Type B pancreatic cell (in vitro differentiated cells): ENCODE data around the gene TLK1. TPM values are rescaled to one million over a fixed set of nuclear protein-coding genes. Genes with fewer than 3 reads are reported as not detected.

Experiments used
- DNase-seq: peaks from one replicate; pipeline ENCODE4 v3.0.0; 2021; ENCODE audit warnings: mixed read lengths; ENCODE audit not compliant: unreplicated experiment; ENCODE audit errors: extremely low spot score
- H3K27ac Mint-ChIP-seq: 2 replicates; pipeline ENCODE4 v1.8.0; 2021; ENCODE audit warnings: mild to moderate bottlenecking, mixed read lengths
- H3K27me3 Mint-ChIP-seq: 2 replicates; pipeline ENCODE4 v1.8.0; 2021; ENCODE audit warnings: mixed read lengths
- H3K36me3 Mint-ChIP-seq: 2 replicates; pipeline ENCODE4 v1.8.0; 2021; ENCODE audit warnings: mixed read lengths
- H3K4me1 Mint-ChIP-seq: one replicate; pipeline ENCODE4 v1.8.0; 2021; ENCODE audit warnings: mixed read lengths; ENCODE audit not compliant: unreplicated experiment
- H3K4me3 Mint-ChIP-seq: 2 replicates; pipeline ENCODE4 v1.8.0; 2021; ENCODE audit warnings: mild to moderate bottlenecking, mixed read lengths
- H3K9me3 Mint-ChIP-seq: 2 replicates; pipeline ENCODE4 v1.8.0; 2021; ENCODE audit warnings: mixed read lengths
- CTCF ChIP-seq: fragments of 200-600 bp; sonication (generic); conservative IDR thresholded peaks from 2 replicates; pipeline ENCODE4 v1.5.0; 2021; ENCODE audit warnings: antibody characterized with exemption, mild to moderate bottlenecking
- total RNA-seq: library from RNA; stranded (reverse); gene quantifications from 2 replicates; pipeline ENCODE4 v1.2.1, GENCODE V29; 2021; ENCODE audit warnings: low replicate concordance

Gene TLK1
- total RNA-seq, 1 donor from 2014 or later, result 54.2 TPM

GRCh38 chr2:171185941-171186340, 25.2 kb upstream of the TLK1 start:
- Mint-ChIP-seq H3K27ac (no peak overlapping the region), H3K27me3 (no peaks in the 10 kb centered on the region), H3K9me3 (no peaks in the 10 kb centered on the region), H3K36me3 (no peaks in the 10 kb centered on the region), H3K4me1 (peaks cover 4% of the 10 kb centered on the region), H3K4me3 (no peak overlapping the region)
- no peak for TF ChIP-seq CTCF
- no peak for DNase-seq

- Mint-ChIP-seq H3K4me3 (no peak overlapping the region), H3K27me3 (no peaks in the 10 kb centered on the region), H3K4me1 (peaks cover 4% of the 10 kb centered on the region), H3K9me3 (no peaks in the 10 kb centered on the region), H3K27ac (no peak overlapping the region), H3K36me3 (no peaks in the 10 kb centered on the region)
- DNase-seq, result no peak
- no peak for TF ChIP-seq CTCF
Observed at GRCh38 chr2:171185165-171185818, 24.6 kb upstream of the TLK1 start.

GRCh38 chr2:171181064-171182049, 20.7 kb upstream of the TLK1 start:
- no peak for TF ChIP-seq CTCF
- Mint-ChIP-seq H3K27ac (no peak overlapping the region), H3K36me3 (no peaks in the 10 kb centered on the region), H3K4me1 (peaks cover 4% of the 10 kb centered on the region), H3K4me3 (no peak overlapping the region), H3K27me3 (no peaks in the 10 kb centered on the region), H3K9me3 (no peaks in the 10 kb centered on the region)
- DNase-seq, result no peak

GRCh38 chr2:171180229-171180930, 19.7 kb upstream of the TLK1 start:
- Mint-ChIP-seq H3K27me3 (no peaks in the 10 kb centered on the region), H3K9me3 (no peaks in the 10 kb centered on the region), H3K36me3 (no peaks in the 10 kb centered on the region), H3K4me1 (peaks cover 4% of the 10 kb centered on the region), H3K4me3 (no peak overlapping the region), H3K27ac (no peak overlapping the region)
- no peak for TF ChIP-seq CTCF
- DNase-seq, result no peak

- no peaks in the 10 kb centered on the region for H3K9me3 Mint-ChIP-seq
- no peak overlapping the region for H3K27ac Mint-ChIP-seq
- H3K4me1 Mint-ChIP-seq, result peaks cover 4% of the 10 kb centered on the region
- H3K36me3 Mint-ChIP-seq, result no peaks in the 10 kb centered on the region
- no peak for TF ChIP-seq CTCF
- no peaks in the 10 kb centered on the region for H3K27me3 Mint-ChIP-seq
- no peak for DNase-seq
- no peak overlapping the region for H3K4me3 Mint-ChIP-seq
Observed at GRCh38 chr2:171178993-171179392, 18.3 kb upstream of the TLK1 start.
